HL-60 (cell line): ENCODE data around the gene DTX4.

ENCODE experiments used
- DNase-seq, 2 experiments: peaks; one replicate each; pipeline ENCODE4 v3.0.0-alpha.2; 2010 to 2020; ENCODE audit warnings: low read depth in 1 of 2, low spot score in 1 of 2
- H3K27ac ChIP-seq: fragments of 250-450 bp; sonication (Bioruptor Pico); replicated peaks from 2 replicates; pipeline ENCODE4 v1.5.1; 2020; ENCODE audit warnings: mild to moderate bottlenecking, moderate library complexity
- H3K27me3 ChIP-seq: fragments of 250-450 bp; sonication (Bioruptor Pico); 2 replicates; pipeline ENCODE4 v1.5.1; 2021; ENCODE audit warnings: mild to moderate bottlenecking, moderate library complexity; ENCODE audit not compliant: insufficient read depth, poor library complexity, severe bottlenecking
- H3K4me3 ChIP-seq: replicated peaks from 2 replicates; pipeline ENCODE4 v1.5.1; 2011; ENCODE audit warnings: mild to moderate bottlenecking, control low read depth, low read length; ENCODE audit not compliant: insufficient read depth
- CTCF ChIP-seq: IDR thresholded peaks from one replicate; pipeline ENCODE4 v1.5.1; 2011; ENCODE audit warnings: low read length, control low read depth, inconsistent platforms; ENCODE audit not compliant: insufficient read depth
- GABPA ChIP-seq: IDR thresholded peaks from 2 replicates; pipeline ENCODE4 v1.6.1; 2012; ENCODE audit warnings: low read depth
- POLR2AphosphoS5 ChIP-seq: IDR thresholded peaks from 2 replicates; pipeline ENCODE4 v1.6.1; 2012; ENCODE audit warnings: low read depth
- SPI1 ChIP-seq: IDR thresholded peaks from 2 replicates; pipeline ENCODE4 v1.6.1; 2012; ENCODE audit warnings: low read depth, mild to moderate bottlenecking, borderline replicate concordance
- TF ChIP-seq, protein P1 (sequence below): IDR thresholded peaks from 2 replicates; pipeline ENCODE4 v1.6.1; 2012; ENCODE audit warnings: low read depth; ENCODE audit not compliant: insufficient replicate concordance

The DTX4 gene

GRCh38 chr11:59197991-59198390, 26.1 kb downstream of the DTX4 start:
- no peak for DNase-seq
- H3K4me3 ChIP-seq = no peak overlapping the region
- no peak for TF ChIP-seq SPI1
- no peak for TF ChIP-seq GABPA
- no peak for TF ChIP-seq POLR2AphosphoS5
- no peak for TF ChIP-seq CTCF
- TF ChIP-seq, protein P1, sequence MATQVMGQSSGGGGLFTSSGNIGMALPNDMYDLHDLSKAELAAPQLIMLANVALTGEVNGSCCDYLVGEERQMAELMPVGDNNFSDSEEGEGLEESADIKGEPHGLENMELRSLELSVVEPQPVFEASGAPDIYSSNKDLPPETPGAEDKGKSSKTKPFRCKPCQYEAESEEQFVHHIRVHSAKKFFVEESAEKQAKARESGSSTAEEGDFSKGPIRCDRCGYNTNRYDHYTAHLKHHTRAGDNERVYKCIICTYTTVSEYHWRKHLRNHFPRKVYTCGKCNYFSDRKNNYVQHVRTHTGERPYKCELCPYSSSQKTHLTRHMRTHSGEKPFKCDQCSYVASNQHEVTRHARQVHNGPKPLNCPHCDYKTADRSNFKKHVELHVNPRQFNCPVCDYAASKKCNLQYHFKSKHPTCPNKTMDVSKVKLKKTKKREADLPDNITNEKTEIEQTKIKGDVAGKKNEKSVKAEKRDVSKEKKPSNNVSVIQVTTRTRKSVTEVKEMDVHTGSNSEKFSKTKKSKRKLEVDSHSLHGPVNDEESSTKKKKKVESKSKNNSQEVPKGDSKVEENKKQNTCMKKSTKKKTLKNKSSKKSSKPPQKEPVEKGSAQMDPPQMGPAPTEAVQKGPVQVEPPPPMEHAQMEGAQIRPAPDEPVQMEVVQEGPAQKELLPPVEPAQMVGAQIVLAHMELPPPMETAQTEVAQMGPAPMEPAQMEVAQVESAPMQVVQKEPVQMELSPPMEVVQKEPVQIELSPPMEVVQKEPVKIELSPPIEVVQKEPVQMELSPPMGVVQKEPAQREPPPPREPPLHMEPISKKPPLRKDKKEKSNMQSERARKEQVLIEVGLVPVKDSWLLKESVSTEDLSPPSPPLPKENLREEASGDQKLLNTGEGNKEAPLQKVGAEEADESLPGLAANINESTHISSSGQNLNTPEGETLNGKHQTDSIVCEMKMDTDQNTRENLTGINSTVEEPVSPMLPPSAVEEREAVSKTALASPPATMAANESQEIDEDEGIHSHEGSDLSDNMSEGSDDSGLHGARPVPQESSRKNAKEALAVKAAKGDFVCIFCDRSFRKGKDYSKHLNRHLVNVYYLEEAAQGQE = no peak
- no peak overlapping the region for H3K27ac ChIP-seq
- no peaks in the 10 kb centered on the region for H3K27me3 ChIP-seq

GRCh38 chr11:59198726-59199125, 26.8 kb downstream of the DTX4 start:
- no peaks in the 10 kb centered on the region for H3K27me3 ChIP-seq
- H3K4me3 ChIP-seq = no peak overlapping the region
- TF ChIP-seq SPI1 (no peak), GABPA (no peak), CTCF (no peak), POLR2AphosphoS5 (no peak)
- TF ChIP-seq, protein P1 = no peak
- DNase-seq = no peak
- no peak overlapping the region for H3K27ac ChIP-seq

DNA sequence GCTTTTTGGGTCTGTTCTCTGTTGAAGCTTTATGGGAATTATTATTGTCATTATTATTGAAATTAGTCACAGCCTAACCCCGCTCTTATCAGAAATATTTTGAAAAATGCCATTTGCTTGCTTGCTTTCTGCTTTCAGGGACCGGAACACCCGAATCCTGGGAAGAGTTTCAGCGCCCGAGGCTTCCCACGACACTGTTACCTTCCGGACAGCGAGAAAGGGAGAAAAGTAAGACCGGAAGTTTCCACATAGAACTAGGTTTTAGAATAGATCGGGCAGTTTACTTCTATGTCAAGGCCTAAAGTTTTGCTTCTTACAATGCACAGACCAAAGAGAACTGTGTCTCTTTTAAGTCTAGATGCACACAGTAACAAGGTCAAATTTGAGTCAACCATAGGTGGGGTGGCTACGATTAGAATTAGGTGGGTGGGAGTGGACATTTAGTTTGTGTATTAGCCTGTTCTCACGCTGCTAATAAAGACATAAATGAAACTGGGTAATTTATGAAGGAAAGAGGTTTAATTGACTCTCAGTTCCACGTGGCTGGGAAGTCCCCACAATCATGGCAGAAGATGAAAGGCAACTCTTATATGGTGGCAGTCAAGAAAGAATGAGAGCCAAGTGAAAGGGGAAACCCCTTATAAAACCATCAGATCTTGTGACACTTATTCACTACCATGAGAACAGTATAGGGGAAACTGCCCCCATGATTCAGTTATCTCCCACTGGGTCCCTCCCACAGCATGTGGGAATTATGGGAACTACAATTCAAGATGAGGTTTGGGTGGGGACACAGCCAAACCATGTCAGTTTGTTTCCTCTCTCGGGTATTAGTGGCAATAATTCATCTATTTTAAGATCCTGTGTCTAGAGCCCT, 27.9 kb downstream of the DTX4 start:
- no peak for DNase-seq
- Histone ChIP-seq H3K27ac (no peak overlapping the region), H3K27me3 (no peaks in the 10 kb centered on the region), H3K4me3 (no peak overlapping the region)
- TF ChIP-seq GABPA = no peak
- TF ChIP-seq, protein P1 = no peak
- no peak for TF ChIP-seq SPI1
- TF ChIP-seq POLR2AphosphoS5 = no peak
- no peak for TF ChIP-seq CTCF
